Fibroblast of peridontal ligament (primary cell): ENCODE data around the gene OLAH.

Experiments
- DNase-seq: peaks from one replicate; pipeline ENCODE4 v3.0.0-alpha.2; 2010; ENCODE audit errors: extremely low read depth

The OLAH gene

DNA sequence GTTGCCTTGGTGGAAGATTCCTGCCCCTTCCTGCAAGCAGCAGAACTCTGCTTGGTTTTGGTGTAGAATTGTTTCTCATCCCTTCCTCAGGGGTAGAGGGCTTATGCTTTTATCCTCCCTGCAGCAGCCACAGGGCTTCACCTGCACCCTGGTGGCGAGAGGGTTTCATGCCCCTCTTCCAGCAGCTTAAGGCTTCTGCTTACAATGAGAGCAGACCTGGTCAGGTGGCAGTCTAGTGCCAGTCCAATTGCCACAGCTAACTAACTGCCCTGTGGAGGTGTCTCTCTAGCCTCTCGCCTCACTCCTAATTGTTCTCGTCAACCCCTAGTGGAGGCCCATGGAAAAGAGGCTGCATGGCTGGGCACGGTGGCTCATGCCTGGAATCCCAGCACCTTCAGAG, 25.5 kb downstream of the OLAH start:
- DNase-seq: no peak

GRCh38 chr10:15072358-15072757, 28.6 kb downstream of the OLAH start:
- no peak for DNase-seq

- no peak for DNase-seq
These were observed 31.7 kb downstream of the OLAH start for GRCh38 chr10:15075421-15075820.

DNA sequence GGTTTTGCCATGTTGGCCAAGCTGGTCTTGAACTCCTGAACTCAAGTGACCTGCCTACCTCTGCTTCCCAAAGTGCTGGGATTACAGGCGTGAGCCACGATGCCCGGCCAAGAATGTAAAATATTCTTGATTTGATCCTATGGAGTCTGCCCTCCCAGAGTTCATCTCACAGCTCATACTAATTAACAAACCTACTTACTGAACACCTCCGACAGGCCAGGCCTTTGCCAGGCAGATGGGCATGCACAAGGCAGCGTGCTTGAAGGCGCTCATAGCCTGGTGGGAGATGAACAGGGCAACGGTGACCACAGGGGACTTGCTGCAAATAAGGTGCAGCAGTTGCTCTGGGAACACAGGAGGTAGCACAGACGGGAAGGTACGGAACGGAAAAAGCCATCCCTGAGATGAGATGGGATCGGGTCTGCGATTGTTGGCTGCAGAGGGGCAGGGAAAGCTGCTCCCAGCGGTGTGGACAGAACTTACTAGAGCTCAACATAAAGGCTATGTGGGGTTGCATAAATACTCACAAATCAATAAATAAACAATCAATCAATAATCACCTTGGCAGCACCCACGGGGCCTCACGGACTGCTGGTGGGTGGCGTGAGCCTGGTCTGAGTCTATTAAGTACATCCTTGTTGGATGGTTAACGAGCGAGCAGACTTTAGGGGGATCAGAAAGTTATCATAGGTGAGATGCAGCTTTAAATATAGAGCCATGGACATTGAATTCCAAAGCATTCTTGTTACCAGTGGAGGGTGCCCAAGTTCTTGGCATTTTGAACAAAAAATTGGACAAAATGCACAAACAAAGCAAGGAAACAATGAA, 40.1 kb downstream of the OLAH start:
- no peak for DNase-seq

DNA sequence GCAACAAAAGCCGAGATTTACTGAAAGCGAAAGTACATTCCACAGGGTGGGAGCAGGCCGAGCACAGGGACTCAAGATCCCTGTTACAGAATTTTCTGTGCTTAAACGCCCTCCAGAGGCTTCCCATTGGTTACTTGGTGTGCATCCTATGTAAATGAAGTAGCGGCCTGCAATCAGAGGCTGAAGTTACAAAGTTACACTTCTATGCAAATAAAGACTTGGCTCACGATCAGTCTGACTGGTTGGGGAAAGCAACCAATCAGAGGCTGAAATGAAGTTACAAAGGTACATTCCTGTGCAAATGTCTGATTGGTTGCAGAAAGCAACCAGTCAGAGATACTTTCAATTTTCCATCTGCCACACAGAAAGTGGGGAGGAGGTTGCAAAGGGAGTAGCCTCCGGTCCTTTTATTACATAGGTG, 40.8 kb downstream of the OLAH start:
- DNase-seq: peak; percentile 99

GRCh38 chr10:15088428-15089261, 44.9 kb downstream of the OLAH start, which contains the start of gene ACBD7:
TSS of gene ACBD7 (minus strand) at chr10:15088776. CDS start at chr10:15088728, 48 bp downstream.
- peak; percentile 54 for DNase-seq

- DNase-seq: no peak
These were observed 47.7 kb downstream of the OLAH start for GRCh38 chr10:15091418-15091817.

DNA sequence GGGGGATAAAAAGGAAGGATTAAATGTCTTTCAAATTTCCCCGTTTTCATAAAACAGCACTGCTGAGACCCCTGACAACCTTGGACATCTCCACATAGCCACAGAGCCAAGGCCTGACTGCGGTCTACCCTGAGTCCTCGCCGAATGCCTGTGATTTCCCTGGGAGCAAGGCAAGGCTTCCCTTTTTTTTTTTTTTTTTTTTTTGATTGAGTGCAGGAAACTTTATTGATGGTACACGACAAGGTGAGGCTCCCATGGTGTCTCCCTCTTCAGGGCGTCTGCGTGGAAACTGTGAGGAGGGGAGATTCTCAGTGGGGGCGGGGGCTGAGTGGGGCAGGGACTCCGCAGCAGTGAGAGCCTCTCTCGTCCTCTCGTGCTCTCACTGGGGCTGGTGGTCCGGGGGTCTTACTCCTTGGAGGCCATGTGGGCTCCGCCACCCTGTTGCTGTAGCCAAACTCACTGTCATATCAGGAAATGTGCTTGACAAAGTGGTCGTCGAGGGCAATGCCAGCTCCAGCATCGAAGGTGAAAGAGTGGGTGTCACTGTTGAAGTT, 49.2 kb downstream of the OLAH start:
- no peak for DNase-seq

- no peak for DNase-seq
These were observed 52.9 kb downstream of the OLAH start for GRCh38 chr10:15096661-15097010.

DNA sequence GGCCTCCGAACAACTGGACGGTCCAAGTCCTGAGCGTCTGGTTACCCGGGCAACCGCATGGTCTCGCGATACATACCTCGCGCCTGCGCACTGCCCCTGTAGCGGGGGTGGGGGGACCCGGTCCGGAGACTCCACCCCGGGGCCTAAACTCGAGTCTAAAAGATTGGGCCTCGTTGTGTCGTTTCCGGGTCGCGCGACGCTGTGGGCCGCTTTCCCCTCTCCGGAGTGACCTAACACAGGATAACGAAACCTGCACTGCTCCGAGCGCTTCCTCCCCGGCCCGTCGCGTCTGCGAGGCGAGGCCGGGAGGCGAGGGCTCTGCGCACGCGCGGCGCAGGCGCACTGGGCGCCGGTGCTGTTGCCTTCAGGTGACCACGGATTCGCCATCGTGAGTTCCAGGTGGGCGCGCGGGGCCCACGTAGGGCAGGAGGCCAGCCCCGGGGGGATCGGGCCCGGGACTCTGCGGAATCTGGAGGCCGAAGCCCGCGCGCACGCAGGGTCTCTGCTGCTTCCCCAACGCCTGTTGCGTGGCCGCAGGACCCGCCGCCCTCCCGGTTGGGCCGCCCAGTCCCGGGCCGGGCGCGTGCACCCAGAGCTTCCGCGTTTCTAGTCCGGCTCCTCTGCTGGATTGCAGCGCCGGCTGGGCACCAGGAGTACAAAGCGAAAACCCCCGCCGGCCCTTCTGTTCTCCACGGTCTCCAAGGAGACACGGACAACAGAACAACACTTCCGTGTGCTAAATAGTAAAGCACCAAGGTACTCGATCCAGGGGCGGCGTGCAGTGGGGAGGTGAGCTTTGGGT, 53.5 kb downstream of the OLAH start, which contains the start of gene RPP38:
Gene RPP38 (plus strand): TSS at position 345 of the 802 bp plus-strand sequence. CDS start 5,960 bp downstream, outside the sequence.
- DNase-seq: peak; percentile 94

DNA sequence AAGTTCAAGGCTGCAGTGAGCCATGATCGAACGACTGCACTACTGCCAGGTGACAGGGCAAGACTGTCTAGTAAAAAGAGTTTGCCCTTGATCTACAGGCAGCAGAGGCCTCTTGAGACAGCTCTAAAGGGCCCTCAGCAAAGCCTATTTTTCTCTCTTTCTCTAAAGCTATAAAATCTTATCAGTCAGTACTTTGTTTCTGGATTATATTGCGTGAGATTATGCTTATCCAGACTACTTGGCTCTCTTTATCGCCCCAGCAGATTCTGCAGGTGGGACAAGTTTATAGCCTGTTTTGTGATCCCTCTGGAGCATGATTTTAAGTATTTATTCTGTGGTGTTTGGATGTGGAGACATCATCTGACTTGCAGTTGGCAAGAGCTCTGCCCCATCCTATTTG, 56.1 kb downstream of the OLAH start:
- no peak for DNase-seq

GRCh38 chr10:15103513-15103912, 59.8 kb downstream of the OLAH start:
- no peak for DNase-seq

GRCh38 chr10:15106352-15107013, 62.7 kb downstream of the OLAH start:
- peak; percentile 80 for DNase-seq

DNA sequence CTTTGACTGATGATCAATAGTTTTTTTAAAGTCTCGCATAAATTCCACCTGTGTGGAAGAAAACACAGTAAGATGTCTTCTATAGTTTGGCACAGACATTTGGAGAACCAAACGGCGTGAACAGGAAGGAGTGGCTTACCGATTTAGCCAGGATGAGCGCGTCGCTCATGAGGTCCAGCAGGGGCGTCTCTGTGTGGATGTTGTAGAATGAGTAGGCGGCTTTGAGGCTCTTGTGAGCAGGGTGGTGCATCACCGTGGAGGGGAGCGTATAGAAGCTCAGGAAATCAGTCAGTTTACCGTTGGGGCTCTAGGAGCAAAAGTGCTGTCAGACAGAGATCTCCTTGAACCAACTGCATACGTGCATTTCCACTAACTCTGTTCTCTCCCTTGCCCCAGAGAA, 68.9 kb downstream of the OLAH start:
- DNase-seq: no peak

- DNase-seq: no peak
These were observed 70.0 kb downstream of the OLAH start for GRCh38 chr10:15113766-15114165.

GRCh38 chr10:15116225-15116624, 72.5 kb downstream of the OLAH start:
- no peak for DNase-seq

DNA sequence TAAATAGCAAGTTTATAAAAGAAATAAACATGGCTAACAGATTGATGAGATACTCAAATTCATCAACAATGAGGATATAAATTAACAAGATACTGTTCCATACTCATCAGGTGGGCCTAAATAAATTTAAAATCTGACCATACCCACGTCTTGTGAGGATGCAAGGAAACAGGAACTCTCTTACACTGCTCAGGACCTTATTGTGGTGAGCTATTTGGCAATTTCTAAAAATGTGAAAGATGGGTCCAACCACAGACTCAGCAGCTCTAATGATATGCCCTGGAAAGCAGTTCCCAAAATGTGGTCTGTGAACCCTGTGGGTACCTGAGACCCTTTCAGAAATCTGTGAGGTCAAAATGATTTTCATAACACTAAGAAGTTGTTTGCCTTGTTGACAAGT, 74.9 kb downstream of the OLAH start:
- no peak for DNase-seq

- DNase-seq: peak; percentile 87
These were observed 76.8 kb downstream of the OLAH start for GRCh38 chr10:15120523-15120922.

- no peak for DNase-seq
These were observed 78.0 kb downstream of the OLAH start for GRCh38 chr10:15121707-15122106.

DNA sequence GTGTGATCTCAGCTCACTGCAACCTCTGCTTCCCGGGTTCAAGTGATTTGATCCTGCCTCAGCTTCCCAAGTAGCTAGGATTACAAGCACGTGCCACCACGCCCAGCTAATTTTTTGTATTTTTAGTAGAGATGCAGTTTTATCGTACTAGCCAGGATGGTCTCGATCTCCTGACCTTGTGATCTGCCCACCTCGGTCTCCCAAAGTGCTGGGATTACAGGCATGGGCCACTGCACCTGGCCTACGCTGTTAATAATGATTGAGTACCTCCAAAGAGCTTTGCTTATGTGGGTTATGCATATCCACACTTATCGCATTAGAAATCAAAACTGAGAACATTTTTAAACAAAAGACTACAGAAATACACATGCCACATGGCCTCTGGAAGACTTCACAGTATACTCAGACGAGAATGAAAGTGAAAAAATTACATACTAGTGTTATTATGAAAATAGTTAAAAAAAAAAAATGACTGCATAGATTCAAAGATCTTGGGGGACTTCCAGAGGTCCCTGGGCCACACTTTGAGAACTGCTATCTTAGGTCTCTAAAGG, 78.8 kb downstream of the OLAH start:
- DNase-seq: no peak
